Naive thymus-derived CD4-positive, alpha-beta T cell (primary cell): Measurements from ENCODE around the gene GRAMD2A. TPM values are rescaled to one million over a fixed set of nuclear protein-coding genes. Genes with fewer than 3 reads are reported as not detected.

Experiments
- ATAC-seq: fragments of 150-1000 bp; cut with Tn5 transposase; 2 replicates; pipeline ENCODE4 v1.10.0; 2021; ENCODE audit warnings: mild to moderate bottlenecking, moderate library complexity
- CTCF ChIA-PET: fragments of 350-600 bp; sonication (Branson Sonifier 250); formaldehyde crosslinking; loops from one replicate; lab custom pipeline; 2021; ENCODE audit warnings: antibody characterized with exemption; lab: Charles Lee
- POLR2A ChIA-PET: fragments of 350-600 bp; sonication (Branson Sonifier 250); formaldehyde crosslinking; loops from one replicate; lab custom pipeline; 2021; ENCODE audit warnings: antibody characterized with exemption, inconsistent platforms; lab: Charles Lee
- DNase-seq, 9 donors: peaks; one replicate each; pipeline versions ENCODE4 v3.0.0 to v3.0.0-alpha.2; 2020 to 2022; ENCODE audit warnings: mixed read lengths in 1 of 9
- H3K27ac ChIP-seq: one replicate; pipeline ENCODE4 v1.7.0; 2013; ENCODE audit warnings: mild to moderate bottlenecking, low read depth, low read length, moderate library complexity
- H3K27me3 ChIP-seq, 2 donors: one replicate each; pipeline ENCODE4 v1.7.0; 2013; ENCODE audit warnings: low read length in 2 of 2, mild to moderate bottlenecking in 2 of 2, moderate library complexity in 2 of 2; ENCODE audit not compliant: control insufficient read depth in 2 of 2, insufficient read depth in 2 of 2
- H3K36me3 ChIP-seq, 3 experiments: 1 replicate in 2 of 3; 2 replicates in 1 of 3; pipeline ENCODE4 v1.7.0; 2013; ENCODE audit warnings: low read length in 3 of 3, mild to moderate bottlenecking in 3 of 3, moderate library complexity in 1 of 3; ENCODE audit not compliant: insufficient read depth in 3 of 3, control insufficient read depth in 2 of 3
- H3K4me1 ChIP-seq, 2 donors: one replicate each; pipeline ENCODE4 v1.7.0; 2013; ENCODE audit warnings: low read length in 2 of 2, mild to moderate bottlenecking in 2 of 2, moderate library complexity in 1 of 2; ENCODE audit not compliant: control insufficient read depth in 2 of 2, insufficient read depth in 2 of 2
- H3K4me3 ChIP-seq: 2 replicates; pipeline ENCODE4 v1.7.0; 2013; ENCODE audit warnings: mild to moderate bottlenecking, low read length
- H3K9me3 ChIP-seq, 3 experiments: 1 replicate in 2 of 3; 2 replicates in 1 of 3; pipeline ENCODE4 v1.7.0; 2013; ENCODE audit warnings: low read length in 3 of 3; ENCODE audit not compliant: control insufficient read depth in 2 of 3
- H3K27ac Mint-ChIP-seq, 9 donors: one replicate each; pipeline ENCODE4 v1.8.0; 2020 to 2022; ENCODE audit warnings: mixed read lengths in 9 of 9, mild to moderate bottlenecking in 8 of 9, moderate library complexity in 5 of 9, inconsistent platforms in 2 of 9
- H3K27me3 Mint-ChIP-seq, 5 donors: one replicate each; pipeline ENCODE4 v1.8.0; 2021 to 2022; ENCODE audit warnings: mixed read lengths in 5 of 5, mild to moderate bottlenecking in 1 of 5
- H3K36me3 Mint-ChIP-seq, 5 donors: one replicate each; pipeline ENCODE4 v1.8.0; 2020 to 2022; ENCODE audit warnings: mixed read lengths in 5 of 5, mild to moderate bottlenecking in 3 of 5, inconsistent platforms in 1 of 5
- H3K4me1 Mint-ChIP-seq, 7 donors: one replicate each; pipeline ENCODE4 v1.8.0; 2020 to 2022; ENCODE audit warnings: mixed read lengths in 7 of 7, mild to moderate bottlenecking in 3 of 7, inconsistent platforms in 1 of 7
- H3K4me3 Mint-ChIP-seq, 10 donors: one replicate each; pipeline ENCODE4 v1.8.0; 2020 to 2022; ENCODE audit warnings: mild to moderate bottlenecking in 10 of 10, mixed read lengths in 10 of 10, moderate library complexity in 6 of 10, inconsistent platforms in 2 of 10
- H3K9me3 Mint-ChIP-seq, 11 donors: one replicate each; pipeline ENCODE4 v1.8.0; 2020 to 2022; ENCODE audit warnings: mixed read lengths in 11 of 11, mild to moderate bottlenecking in 4 of 11, inconsistent platforms in 1 of 11, moderate library complexity in 1 of 11
- intact Hi-C, 2 donors: fragments of 100-400 bp; cut with micrococcal nuclease; formaldehyde crosslinking; loops; one replicate each; pipeline ENCODE4 v1.15.1; 2023
- polyA plus RNA-seq, 2 donors: library from polyadenylated mRNA; unstranded; fragments of 300-500 nt; fragmentation: Illumina TruSeq; gene quantifications; one replicate each; pipeline ENCODE4 v1.2.3, GENCODE V29; 2021
- total RNA-seq, 6 experiments: library from RNA in 5 of 6; stranded (reverse) in 5 of 6; gene quantifications; 1 replicate in 5 of 6; 2 replicates in 1 of 6; pipeline ENCODE4 v1.2.3 and lab custom pipeline; 2021 to 2026

GRAMD2A gene
- total and polyA plus RNA-seq, 7 experiments from 2014 or later: not detected

DNA sequence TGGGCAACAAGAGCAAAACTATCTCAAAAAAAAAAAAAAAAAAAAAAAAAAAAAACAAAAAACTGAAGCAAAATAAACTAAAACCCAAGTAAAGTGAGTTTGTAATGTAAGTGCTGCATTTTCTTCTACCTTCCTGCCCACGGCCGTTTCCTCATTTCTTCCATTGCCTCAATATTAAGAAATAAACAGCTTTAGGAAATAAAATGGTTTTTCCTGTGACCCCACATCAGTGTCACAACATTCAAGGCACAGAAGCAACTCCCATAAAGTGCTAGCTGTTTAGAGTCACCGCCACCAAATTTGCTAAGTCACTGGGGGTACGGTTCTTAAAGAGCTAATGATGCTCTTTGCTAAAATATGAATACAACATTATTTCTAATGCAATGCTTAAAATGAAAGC is 30.1 kb upstream of the GRAMD2A start:
- H3K27ac ChIP-seq: peak overlapping the region; percentile 73
- H3K9me3 Mint-ChIP-seq: peaks cover 0 to 2% (median 0%) of the 10 kb centered on the region in 11 donors
- peak overlapping the region; percentile 95 to 100 (median 99) for H3K4me3 Mint-ChIP-seq
- no peaks in the 10 kb centered on the region for H3K27me3 ChIP-seq
- ChIA-PET CTCF (interaction anchor here (0.6 to 2.6 kb wide), 8 partner anchors 11 to 74 kb away, joined by 3 to 19 read pairs (median 6); no protein-coding TSS in a partner anchor), POLR2A (interaction anchor here (0.7 to 4.4 kb wide), 9 partner anchors 13 to 148 kb away, joined by 3 to 21 read pairs (median 6); partner anchors contain the start of genes HEXA, MYO9A and SENP8)
- H3K4me1 ChIP-seq: peaks cover 38 to 50% of the 10 kb centered on the region in 2 donors
- H3K4me3 ChIP-seq: peak overlapping the region; percentile 73
- peaks cover 52 to 75% (median 68%) of the 10 kb centered on the region in 7 donors for H3K4me1 Mint-ChIP-seq
- H3K27ac Mint-ChIP-seq: peak overlapping the region; percentile 91 to 99 (median 97)
- peaks cover 0 to 23% (median 0%) of the 10 kb centered on the region in 3 experiments for H3K36me3 ChIP-seq
- H3K36me3 Mint-ChIP-seq: peaks cover 0 to 49% (median 0%) of the 10 kb centered on the region in 5 donors
- DNase-seq (peak in 1 of 9 donors; percentile 17), ATAC-seq (no peak)
- peaks cover 0 to 3% (median 0%) of the 10 kb centered on the region in 5 donors for H3K27me3 Mint-ChIP-seq
- no peaks in the 10 kb centered on the region for H3K9me3 ChIP-seq
- intact Hi-C loops: loop anchor here (1.0 to 5.0 kb wide), 3 partner anchors 45 to 555 kb away; partner anchors contain the start of genes ADPGK (in 2 of the 2), HEXA (in 1 of the 2) and PARP6 (in 1 of the 2)

DNA sequence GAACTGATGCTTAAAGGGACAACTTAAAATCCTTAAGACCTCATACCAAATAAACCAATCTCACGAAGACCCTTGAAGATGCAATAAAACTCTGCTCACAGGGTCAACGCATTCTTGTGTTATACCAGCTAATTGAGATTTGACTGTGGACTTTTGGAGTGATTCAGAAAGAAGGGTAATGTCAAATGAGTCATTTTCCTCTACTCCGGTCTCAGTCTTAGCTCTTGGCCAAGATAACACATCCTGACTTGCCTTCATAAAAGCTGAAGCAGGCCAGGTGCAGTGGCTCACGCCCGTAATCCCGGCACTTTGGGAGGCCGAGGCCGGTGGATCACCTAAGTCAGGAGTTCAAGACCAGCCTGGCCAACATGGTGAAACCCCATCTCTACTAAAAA is 29.6 kb upstream of the GRAMD2A start:
- Histone ChIP-seq H3K9me3 (no peaks in the 10 kb centered on the region), H3K4me1 (peaks cover 32 to 49% of the 10 kb centered on the region in 2 donors), H3K4me3 (no peak overlapping the region), H3K27ac (peak overlapping the region; percentile 73), H3K36me3 (peaks cover 0 to 23% (median 0%) of the 10 kb centered on the region in 3 experiments), H3K27me3 (no peaks in the 10 kb centered on the region)
- peak overlapping the region; percentile 35 to 100 (median 82) for H3K4me3 Mint-ChIP-seq
- peaks cover 50 to 75% (median 68%) of the 10 kb centered on the region in 7 donors for H3K4me1 Mint-ChIP-seq
- H3K27ac Mint-ChIP-seq: peak overlapping the region; percentile 43 to 99 (median 95)
- POLR2A ChIA-PET: interaction anchor here (0.7 to 4.4 kb wide), 11 partner anchors 11 to 246 kb away, joined by 3 to 21 read pairs (median 6); partner anchors contain the start of gene HEXA
- ATAC-seq (no peak), DNase-seq (peak in 2 of 9 donors; percentile 17 to 67)
- peaks cover 0 to 3% (median 0%) of the 10 kb centered on the region in 5 donors for H3K27me3 Mint-ChIP-seq
- intact Hi-C loops: loop anchor here in 1 of 2 donors (1.0 to 5.0 kb wide), 2 partner anchors 45 to 150 kb away; partner anchors contain the start of genes HEXA and PARP6
- peaks cover 0 to 52% (median 3%) of the 10 kb centered on the region in 5 donors for H3K36me3 Mint-ChIP-seq
- CTCF ChIA-PET: interaction anchor here (0.5 to 2.6 kb wide), 14 partner anchors 10 to 483 kb away, joined by 3 to 19 read pairs (median 4); no protein-coding TSS in a partner anchor
- H3K9me3 Mint-ChIP-seq: peaks cover 0 to 2% (median 0%) of the 10 kb centered on the region in 11 donors

DNA sequence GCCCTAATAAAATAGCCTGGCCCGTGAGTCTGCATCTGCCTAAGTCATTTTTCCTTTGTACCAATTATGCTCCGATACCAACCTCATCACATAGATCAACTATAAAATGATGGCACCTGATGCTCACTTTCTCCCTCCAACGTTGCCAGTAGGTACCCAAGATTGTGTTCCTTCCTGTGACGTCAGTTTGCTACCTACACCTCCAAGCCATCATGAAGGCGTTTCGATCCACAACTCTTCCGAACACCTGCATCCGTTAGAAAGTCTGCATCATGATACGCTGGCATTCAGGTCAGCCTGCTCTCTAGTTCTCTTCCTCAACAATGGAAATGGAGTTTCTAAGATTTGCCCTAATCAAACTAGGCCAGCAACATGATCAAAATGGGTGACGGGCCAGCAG is 25.7 kb upstream of the GRAMD2A start:
- peaks cover 0 to 56% (median 11%) of the 10 kb centered on the region in 5 donors for H3K36me3 Mint-ChIP-seq
- POLR2A ChIA-PET: interaction anchor here (0.8 kb wide), 1 partner anchor 152 kb away, joined by 3 read pairs; the partner anchor contains the start of gene HEXA
- H3K4me3 ChIP-seq: no peak overlapping the region
- CTCF ChIA-PET: interaction anchor here (0.7 kb wide), 1 partner anchor 1045 kb away, joined by 3 read pairs; no protein-coding TSS in a partner anchor
- peaks cover 25 to 39% of the 10 kb centered on the region in 2 donors for H3K4me1 ChIP-seq
- no peaks in the 10 kb centered on the region for H3K9me3 Mint-ChIP-seq
- peak overlapping the region in 5 of 10 donors; percentile 2 to 60 (median 22) for H3K4me3 Mint-ChIP-seq
- DNase-seq (no peak), ATAC-seq (no peak)
- no peak overlapping the region for H3K27ac ChIP-seq
- H3K27me3 ChIP-seq: no peaks in the 10 kb centered on the region
- H3K27me3 Mint-ChIP-seq: no peaks in the 10 kb centered on the region
- H3K27ac Mint-ChIP-seq: peak overlapping the region in 7 of 9 donors; percentile 14 to 80 (median 61)
- H3K36me3 ChIP-seq: peaks cover 9 to 34% (median 9%) of the 10 kb centered on the region in 3 experiments
- intact Hi-C loops: no loop called here
- no peaks in the 10 kb centered on the region for H3K9me3 ChIP-seq
- H3K4me1 Mint-ChIP-seq: peaks cover 44 to 86% (median 79%) of the 10 kb centered on the region in 7 donors

DNA sequence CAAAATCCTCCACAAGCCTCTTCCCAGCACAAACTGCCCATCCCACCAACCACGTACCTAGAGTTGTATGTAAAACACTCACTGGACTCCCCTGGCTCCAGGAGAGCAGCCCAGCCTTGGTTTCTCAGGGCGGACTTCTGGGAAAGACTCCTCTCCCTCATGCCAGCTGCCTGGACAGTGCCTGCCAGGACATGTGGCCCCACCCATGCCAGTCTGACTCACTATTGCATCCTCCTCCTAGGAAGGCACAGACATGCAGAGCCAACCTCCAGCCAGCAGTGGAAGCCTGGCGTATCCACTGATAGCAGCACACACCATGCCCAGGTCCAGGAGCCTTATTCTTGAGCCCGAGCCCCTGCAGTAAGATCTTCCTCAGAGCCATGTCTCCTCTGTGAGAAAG is 24.8 kb upstream of the GRAMD2A start:
- ChIA-PET CTCF (interaction anchor here (1.0 kb wide), 1 partner anchor 63 kb away, joined by 3 read pairs; no protein-coding TSS in a partner anchor), POLR2A (interaction anchor here (0.8 kb wide), 1 partner anchor 153 kb away, joined by 3 read pairs; the partner anchor contains the start of gene HEXA)
- no peaks in the 10 kb centered on the region for H3K27me3 Mint-ChIP-seq
- peaks cover 42 to 80% (median 74%) of the 10 kb centered on the region in 7 donors for H3K4me1 Mint-ChIP-seq
- H3K9me3 Mint-ChIP-seq: no peaks in the 10 kb centered on the region
- H3K27ac ChIP-seq: peak overlapping the region; percentile 17
- peak overlapping the region in 5 of 10 donors; percentile 34 to 53 (median 47) for H3K4me3 Mint-ChIP-seq
- H3K4me3 ChIP-seq: no peak overlapping the region
- intact Hi-C loops: no loop called here
- H3K4me1 ChIP-seq: peaks cover 18 to 31% of the 10 kb centered on the region in 2 donors
- no peaks in the 10 kb centered on the region for H3K27me3 ChIP-seq
- no peaks in the 10 kb centered on the region for H3K9me3 ChIP-seq
- peaks cover 3 to 53% (median 16%) of the 10 kb centered on the region in 5 donors for H3K36me3 Mint-ChIP-seq
- ATAC-seq (no peak), DNase-seq (no peak)
- peaks cover 15 to 43% (median 17%) of the 10 kb centered on the region in 3 experiments for H3K36me3 ChIP-seq
- peak overlapping the region; percentile 44 to 87 (median 75) for H3K27ac Mint-ChIP-seq

DNA sequence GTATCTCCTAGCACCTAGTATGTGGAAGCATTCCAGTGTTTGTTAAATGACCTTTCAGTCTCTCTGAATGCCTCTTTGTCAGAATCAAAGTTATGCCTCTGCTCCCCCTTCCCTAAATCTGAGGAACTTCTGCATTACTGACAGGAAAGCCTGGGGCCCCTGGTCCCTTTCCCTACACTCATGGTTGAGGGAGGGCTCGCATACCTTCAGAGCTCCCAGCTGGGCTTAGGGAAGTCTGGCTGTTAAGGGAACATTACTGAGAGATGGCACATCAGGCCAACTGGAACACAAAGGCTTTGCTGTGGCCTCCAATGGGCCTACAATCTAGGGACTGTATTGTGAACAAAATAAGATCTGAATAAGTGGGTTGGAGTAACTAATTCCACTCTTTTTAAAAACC is 23.1 kb upstream of the GRAMD2A start:
- Mint-ChIP-seq H3K9me3 (no peaks in the 10 kb centered on the region), H3K36me3 (peaks cover 6 to 45% (median 20%) of the 10 kb centered on the region in 5 donors), H3K27ac (peak overlapping the region in 8 of 9 donors; percentile 24 to 86 (median 56)), H3K4me1 (peaks cover 32 to 69% (median 60%) of the 10 kb centered on the region in 7 donors), H3K27me3 (no peaks in the 10 kb centered on the region), H3K4me3 (no peak overlapping the region)
- POLR2A ChIA-PET: interaction anchor here (1.2 to 1.8 kb wide), 2 partner anchors 9 to 23 kb away, joined by 3 to 5 read pairs; partner anchors contain the start of gene GRAMD2A
- ATAC-seq (no peak), DNase-seq (no peak)
- Histone ChIP-seq H3K36me3 (peaks cover 30 to 60% (median 32%) of the 10 kb centered on the region in 3 experiments), H3K4me1 (peaks cover 4 to 16% of the 10 kb centered on the region in 2 donors), H3K4me3 (no peak overlapping the region), H3K27me3 (no peaks in the 10 kb centered on the region), H3K27ac (peak overlapping the region; percentile 0), H3K9me3 (no peaks in the 10 kb centered on the region)
- intact Hi-C loops: no loop called here
- CTCF ChIA-PET: interaction anchor here (0.6 to 1.4 kb wide), 3 partner anchors 11 to 465 kb away, joined by 3 to 4 read pairs (median 3); partner anchors contain the start of genes BBS4 and HIGD2B

DNA sequence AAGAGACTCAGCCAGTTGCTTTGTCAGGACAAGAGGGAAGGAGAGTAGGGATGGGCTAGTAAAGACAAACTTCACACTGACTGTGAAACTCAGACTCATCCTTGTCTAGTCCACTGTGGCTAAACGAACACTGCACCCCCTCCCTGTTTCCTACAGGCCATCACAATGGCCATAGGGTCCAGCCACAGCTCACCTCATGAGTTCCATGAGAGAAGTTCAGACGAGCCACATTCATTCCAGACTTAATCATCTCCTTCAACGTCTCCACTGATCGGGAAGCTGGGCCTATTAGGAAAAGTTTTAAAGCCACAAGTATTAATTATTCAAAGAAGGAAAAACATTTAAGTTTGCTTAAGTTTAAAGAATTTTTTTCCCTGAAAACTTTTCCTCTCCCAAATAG is 19.6 kb upstream of the GRAMD2A start:
- Histone ChIP-seq H3K9me3 (no peaks in the 10 kb centered on the region), H3K36me3 (peaks cover 32 to 74% (median 40%) of the 10 kb centered on the region in 3 experiments), H3K27ac (no peak overlapping the region), H3K4me1 (peaks cover 3 to 4% of the 10 kb centered on the region in 2 donors), H3K4me3 (no peak overlapping the region), H3K27me3 (no peaks in the 10 kb centered on the region)
- intact Hi-C loops: no loop called here
- CTCF ChIA-PET: interaction anchor here (0.8 to 2.5 kb wide), 3 partner anchors 10 to 346 kb away, joined by 3 to 9 read pairs (median 7); no protein-coding TSS in a partner anchor
- POLR2A ChIA-PET: no interaction called here
- Mint-ChIP-seq H3K4me1 (peaks cover 17 to 54% (median 30%) of the 10 kb centered on the region in 7 donors), H3K9me3 (no peaks in the 10 kb centered on the region), H3K4me3 (no peak overlapping the region), H3K36me3 (peaks cover 6 to 41% (median 25%) of the 10 kb centered on the region in 5 donors), H3K27ac (peak overlapping the region in 5 of 9 donors; percentile 4 to 64 (median 48)), H3K27me3 (no peaks in the 10 kb centered on the region)
- no peak for DNase-seq
- ATAC-seq: no peak
